Endodermal cell (in vitro differentiated cells): ENCODE results near the gene ABLIM2. TPM values are rescaled to one million over a fixed set of nuclear protein-coding genes. Genes with fewer than 3 reads are reported as not detected.

Experiments used
- DNase-seq: peaks from one replicate; pipeline ENCODE4 v3.0.0-alpha.2; 2017
- H3K27ac ChIP-seq: 2 replicates; pipeline ENCODE4 v1.5.1; 2013; ENCODE audit warnings: mild to moderate bottlenecking, low read depth, low read length, moderate library complexity
- H3K27me3 ChIP-seq: 2 replicates; pipeline ENCODE4 v1.6.1; 2013; ENCODE audit warnings: mild to moderate bottlenecking, low read length, moderate library complexity; ENCODE audit not compliant: insufficient read depth, control insufficient read depth, poor library complexity, severe bottlenecking
- H3K36me3 ChIP-seq: 2 replicates; pipeline ENCODE4 v1.7.0; 2013; ENCODE audit warnings: mild to moderate bottlenecking, low read length, moderate library complexity; ENCODE audit not compliant: control insufficient read depth, insufficient read depth
- H3K4me1 ChIP-seq: one replicate; pipeline ENCODE4 v1.7.0; 2013; ENCODE audit warnings: low read length; ENCODE audit not compliant: control insufficient read depth, insufficient read depth
- H3K4me3 ChIP-seq: 2 replicates; pipeline ENCODE4 v1.5.1; 2013; ENCODE audit warnings: mild to moderate bottlenecking, low read length, moderate library complexity
- H3K9ac ChIP-seq: 2 replicates; pipeline ENCODE4 v1.6.1; 2013; ENCODE audit warnings: mild to moderate bottlenecking, low read length, moderate library complexity; ENCODE audit not compliant: poor library complexity, severe bottlenecking; ENCODE audit errors: extremely low read depth
- H3K9me3 ChIP-seq: 2 replicates; pipeline ENCODE4 v1.6.1; 2013; ENCODE audit warnings: mild to moderate bottlenecking, low read length, moderate library complexity; ENCODE audit not compliant: control insufficient read depth
- H3K27ac Mint-ChIP-seq: 2 replicates; pipeline ENCODE4 v1.8.0; 2020; ENCODE audit warnings: mixed read lengths
- H3K27me3 Mint-ChIP-seq: 2 replicates; pipeline ENCODE4 v1.8.0; 2021; ENCODE audit warnings: mild to moderate bottlenecking, mixed read lengths; ENCODE audit not compliant: insufficient read depth
- H3K36me3 Mint-ChIP-seq: 2 replicates; pipeline ENCODE4 v1.8.0; 2020; ENCODE audit warnings: low read depth, mixed read lengths
- H3K4me1 Mint-ChIP-seq: 2 replicates; pipeline ENCODE4 v1.8.0; 2020; ENCODE audit warnings: mixed read lengths
- H3K4me3 Mint-ChIP-seq: 2 replicates; pipeline ENCODE4 v1.8.0; 2020; ENCODE audit warnings: mild to moderate bottlenecking, moderate library complexity, mixed read lengths
- H3K9me3 Mint-ChIP-seq: 2 replicates; pipeline ENCODE4 v1.8.0; 2020; ENCODE audit warnings: mild to moderate bottlenecking, mixed read lengths
- WGBS, 2 experiments: methylation state at CpG; one replicate each; pipeline versions ENCODE4 v1.1.5 to v1.1.7; 2013; ENCODE audit warnings: missing lambda C conversion rate in 2 of 2, mixed read lengths in 1 of 2; ENCODE audit not compliant: insufficient coverage in 1 of 2, insufficient read length in 1 of 2; 5-methylcytosine and 5-hydroxymethylcytosine counted together
- total RNA-seq, 2 donors: library from RNA; stranded (reverse); fragmentation: NEBNext Ultra II Directional in 1 of 2; extraction: Animal tissue kit (Norgen Biotek cat#: 25700) in 1 of 2; gene quantifications; 2 replicates in 1 of 2; 3 replicates in 1 of 2; pipeline ENCODE4 v1.2.1, GENCODE V29; 2021
- TF ChIP-seq, protein P1 (sequence below): fragments of 200-600 bp; sonication (generic); conservative IDR thresholded peaks from 2 replicates; pipeline ENCODE4 v1.5.0; 2021; ENCODE audit warnings: antibody characterized with exemption, mild to moderate bottlenecking

Gene ABLIM2
- total RNA-seq, 2 donors from 2014 or later: 0.35 to 1.6 TPM

DNA sequence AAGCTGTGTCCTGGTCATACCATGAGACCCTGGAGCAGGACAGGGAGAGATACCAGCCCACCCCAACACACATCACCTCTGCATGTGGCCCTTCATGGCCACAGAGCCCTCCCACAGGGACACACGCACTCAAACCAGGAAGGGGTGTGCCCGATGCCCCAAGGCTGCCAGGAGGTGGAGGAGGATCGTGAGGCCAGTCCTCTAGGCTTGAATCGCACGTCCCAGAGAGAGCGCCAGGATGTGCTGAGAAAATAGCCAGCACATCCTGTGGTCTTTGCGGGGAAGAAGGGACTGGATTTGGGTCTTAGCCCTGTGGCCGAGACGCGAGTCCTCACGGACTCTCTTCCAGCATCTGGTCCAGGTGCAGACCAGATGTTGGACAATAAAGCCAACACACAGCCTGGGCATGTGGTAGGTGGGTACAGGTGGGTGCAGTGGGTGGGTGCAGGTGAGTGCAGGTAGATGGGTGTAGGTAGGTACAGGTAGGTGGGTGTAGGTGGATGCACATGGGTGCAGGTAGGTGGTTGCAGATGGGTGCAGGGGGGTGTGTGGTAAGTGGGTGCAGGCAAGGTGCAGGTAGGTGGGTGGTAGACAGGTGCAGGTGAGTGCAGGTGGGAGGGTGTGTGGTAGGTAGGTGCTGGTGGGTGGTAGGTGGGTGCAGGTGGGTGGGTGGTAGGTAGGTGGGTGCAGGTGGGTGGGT is 124.6 kb downstream of the ABLIM2 start:
- Mint-ChIP-seq H3K27me3 (no peaks in the 10 kb centered on the region), H3K9me3 (no peaks in the 10 kb centered on the region), H3K4me1 (peaks cover 6% of the 10 kb centered on the region), H3K36me3 (no peaks in the 10 kb centered on the region), H3K27ac (no peak overlapping the region), H3K4me3 (no peak overlapping the region)
- H3K27ac ChIP-seq: no peak overlapping the region
- 93 to 98% methylated on average over 10 to 11 of the region's 11 CpGs for WGBS, 2 experiments
- H3K27me3 ChIP-seq: no peaks in the 10 kb centered on the region
- H3K36me3 ChIP-seq: no peaks in the 10 kb centered on the region
- no peaks in the 10 kb centered on the region for H3K4me1 ChIP-seq
- peak; percentile 36 for DNase-seq
- no peak overlapping the region for H3K4me3 ChIP-seq
- no peak overlapping the region for H3K9ac ChIP-seq
- TF ChIP-seq, protein P1, sequence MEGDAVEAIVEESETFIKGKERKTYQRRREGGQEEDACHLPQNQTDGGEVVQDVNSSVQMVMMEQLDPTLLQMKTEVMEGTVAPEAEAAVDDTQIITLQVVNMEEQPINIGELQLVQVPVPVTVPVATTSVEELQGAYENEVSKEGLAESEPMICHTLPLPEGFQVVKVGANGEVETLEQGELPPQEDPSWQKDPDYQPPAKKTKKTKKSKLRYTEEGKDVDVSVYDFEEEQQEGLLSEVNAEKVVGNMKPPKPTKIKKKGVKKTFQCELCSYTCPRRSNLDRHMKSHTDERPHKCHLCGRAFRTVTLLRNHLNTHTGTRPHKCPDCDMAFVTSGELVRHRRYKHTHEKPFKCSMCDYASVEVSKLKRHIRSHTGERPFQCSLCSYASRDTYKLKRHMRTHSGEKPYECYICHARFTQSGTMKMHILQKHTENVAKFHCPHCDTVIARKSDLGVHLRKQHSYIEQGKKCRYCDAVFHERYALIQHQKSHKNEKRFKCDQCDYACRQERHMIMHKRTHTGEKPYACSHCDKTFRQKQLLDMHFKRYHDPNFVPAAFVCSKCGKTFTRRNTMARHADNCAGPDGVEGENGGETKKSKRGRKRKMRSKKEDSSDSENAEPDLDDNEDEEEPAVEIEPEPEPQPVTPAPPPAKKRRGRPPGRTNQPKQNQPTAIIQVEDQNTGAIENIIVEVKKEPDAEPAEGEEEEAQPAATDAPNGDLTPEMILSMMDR: no peak
- H3K9me3 ChIP-seq: no peaks in the 10 kb centered on the region

- Histone ChIP-seq H3K27ac (no peak overlapping the region), H3K9ac (no peak overlapping the region), H3K4me1 (no peaks in the 10 kb centered on the region), H3K36me3 (no peaks in the 10 kb centered on the region), H3K4me3 (no peak overlapping the region), H3K27me3 (no peaks in the 10 kb centered on the region), H3K9me3 (no peaks in the 10 kb centered on the region)
- TF ChIP-seq, protein P1: no peak
- no peaks in the 10 kb centered on the region for H3K27me3 Mint-ChIP-seq
- H3K4me1 Mint-ChIP-seq: peaks cover 2% of the 10 kb centered on the region
- no peak overlapping the region for H3K4me3 Mint-ChIP-seq
- H3K9me3 Mint-ChIP-seq: no peaks in the 10 kb centered on the region
- 91 to 92% methylated on average over 11 to 17 of the region's 17 CpGs for WGBS, 2 experiments
- no peak overlapping the region for H3K27ac Mint-ChIP-seq
- H3K36me3 Mint-ChIP-seq: no peaks in the 10 kb centered on the region
- DNase-seq: no peak
These were observed 125.4 kb downstream of the ABLIM2 start for GRCh38 chr4:8033067-8033755.

DNA sequence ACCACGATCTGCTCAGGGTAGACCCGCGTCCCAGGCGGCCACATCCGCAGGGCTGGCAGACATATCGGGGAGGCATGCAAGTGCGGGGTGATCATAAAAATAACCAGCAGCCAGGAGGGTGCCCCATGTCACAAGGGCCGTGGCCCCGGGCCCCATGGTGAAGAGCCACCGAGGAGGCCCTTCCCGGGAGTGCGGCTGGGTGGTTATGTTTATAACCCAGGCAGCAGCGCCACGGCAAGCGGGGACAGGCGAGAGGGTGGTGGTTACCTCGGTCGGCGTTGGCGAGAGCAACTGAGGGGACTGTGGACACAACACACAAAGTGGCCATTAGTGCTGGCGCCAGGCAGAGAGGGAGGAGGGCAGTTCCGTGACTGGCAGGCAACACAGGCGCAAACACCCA is 126.2 kb downstream of the ABLIM2 start:
- H3K9me3 ChIP-seq: no peaks in the 10 kb centered on the region
- H3K4me1 ChIP-seq: no peaks in the 10 kb centered on the region
- no peaks in the 10 kb centered on the region for H3K27me3 ChIP-seq
- no peak overlapping the region for H3K27ac ChIP-seq
- Mint-ChIP-seq H3K4me3 (no peak overlapping the region), H3K4me1 (peaks cover 2% of the 10 kb centered on the region), H3K36me3 (no peaks in the 10 kb centered on the region), H3K27me3 (no peaks in the 10 kb centered on the region), H3K9me3 (no peaks in the 10 kb centered on the region), H3K27ac (no peak overlapping the region)
- 91 to 95% methylated on average over 14 to 23 of the region's 23 CpGs for WGBS, 2 experiments
- no peak overlapping the region for H3K9ac ChIP-seq
- no peaks in the 10 kb centered on the region for H3K36me3 ChIP-seq
- TF ChIP-seq, protein P1: no peak
- DNase-seq: no peak
- no peak overlapping the region for H3K4me3 ChIP-seq
